ENCODE measurements around the gene CAMK1D. TPM values are rescaled to one million over a fixed set of nuclear protein-coding genes. Genes with fewer than 3 reads are reported as not detected.

The CAMK1D gene
- total RNA-seq, 6 experiments from 2014 or later, result 0.34 to 1.4 (median 0.43) TPM

DNA sequence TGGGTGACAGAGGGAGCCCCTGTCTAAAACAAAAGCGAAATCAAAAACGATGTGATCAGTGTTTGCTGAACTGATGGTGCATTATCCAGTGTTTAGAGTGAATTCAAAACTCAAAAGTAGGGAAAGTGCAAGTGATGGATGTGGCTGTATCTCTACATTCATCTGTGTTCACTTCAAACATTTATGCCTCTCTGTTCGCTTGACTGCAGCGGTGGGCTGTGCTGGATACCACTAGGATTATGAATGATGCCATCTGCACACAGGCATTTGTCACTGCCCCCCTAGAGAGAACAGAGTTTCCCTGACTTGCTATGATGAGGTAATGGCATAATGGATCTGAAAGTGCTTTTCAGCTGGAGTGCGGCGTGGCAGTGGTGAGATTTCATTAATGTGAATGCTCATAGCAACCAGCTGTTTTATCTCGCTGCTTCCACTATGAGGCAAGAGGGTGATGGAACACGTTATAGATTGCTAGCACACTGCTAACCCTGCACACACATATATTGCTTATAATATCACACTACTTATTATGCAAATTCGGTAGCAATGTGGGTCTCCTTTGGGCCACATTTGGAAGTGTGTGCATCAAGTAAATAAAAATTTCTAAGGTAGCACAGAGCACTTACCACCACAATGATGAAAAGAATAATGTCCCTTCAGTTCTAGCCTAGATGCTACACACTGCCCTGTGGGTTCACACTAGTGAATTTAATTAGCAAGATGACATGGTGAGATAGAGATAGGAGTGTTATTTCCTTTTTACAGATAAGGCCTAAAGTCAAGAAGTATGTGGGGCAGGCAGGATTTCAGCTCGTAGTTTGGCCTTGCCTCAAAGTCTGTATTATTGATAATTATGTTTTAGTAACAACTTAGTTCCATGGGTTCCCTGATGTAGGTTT is 164.7 kb downstream of the CAMK1D start:
- Mint-ChIP-seq H3K4me1 (ENCODE audit: low read depth) (no peaks in the 10 kb centered on the region; the same call in 1 of the 2 replicates), H3K27me3 (ENCODE audit: insufficient read depth) (peaks cover 4% of the 10 kb centered on the region), H3K36me3 (ENCODE audit: low read depth) (no peaks in the 10 kb centered on the region), H3K9me3 (no peaks in the 10 kb centered on the region; the same call in 1 of the 2 replicates), H3K4me3 (no peak overlapping the region), H3K27ac (no peak overlapping the region)
- DNase-seq, result no peak
- TF ChIP-seq, protein P1, sequence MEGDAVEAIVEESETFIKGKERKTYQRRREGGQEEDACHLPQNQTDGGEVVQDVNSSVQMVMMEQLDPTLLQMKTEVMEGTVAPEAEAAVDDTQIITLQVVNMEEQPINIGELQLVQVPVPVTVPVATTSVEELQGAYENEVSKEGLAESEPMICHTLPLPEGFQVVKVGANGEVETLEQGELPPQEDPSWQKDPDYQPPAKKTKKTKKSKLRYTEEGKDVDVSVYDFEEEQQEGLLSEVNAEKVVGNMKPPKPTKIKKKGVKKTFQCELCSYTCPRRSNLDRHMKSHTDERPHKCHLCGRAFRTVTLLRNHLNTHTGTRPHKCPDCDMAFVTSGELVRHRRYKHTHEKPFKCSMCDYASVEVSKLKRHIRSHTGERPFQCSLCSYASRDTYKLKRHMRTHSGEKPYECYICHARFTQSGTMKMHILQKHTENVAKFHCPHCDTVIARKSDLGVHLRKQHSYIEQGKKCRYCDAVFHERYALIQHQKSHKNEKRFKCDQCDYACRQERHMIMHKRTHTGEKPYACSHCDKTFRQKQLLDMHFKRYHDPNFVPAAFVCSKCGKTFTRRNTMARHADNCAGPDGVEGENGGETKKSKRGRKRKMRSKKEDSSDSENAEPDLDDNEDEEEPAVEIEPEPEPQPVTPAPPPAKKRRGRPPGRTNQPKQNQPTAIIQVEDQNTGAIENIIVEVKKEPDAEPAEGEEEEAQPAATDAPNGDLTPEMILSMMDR (IDR thresholded peaks at IDR 0.05), result no peak

DNA sequence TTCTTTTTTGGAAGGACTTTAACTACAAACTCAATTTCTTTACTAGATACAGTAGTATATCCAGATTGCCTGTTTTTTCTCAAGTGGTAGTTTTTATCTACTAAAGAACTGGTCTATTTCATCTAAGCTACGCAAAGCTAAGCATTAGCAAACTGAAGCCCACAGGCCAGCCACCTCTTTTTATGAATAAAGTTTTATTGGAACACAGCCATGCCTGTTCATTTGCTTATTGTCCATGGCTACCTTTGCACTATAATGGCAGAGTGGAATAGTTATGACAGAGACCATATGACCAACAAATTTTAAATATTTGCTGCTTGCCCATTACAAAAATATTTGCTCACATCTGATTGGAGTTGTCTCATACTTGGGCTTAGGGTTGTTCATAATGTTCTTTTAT is 168.7 kb downstream of the CAMK1D start:
- H3K36me3 Mint-ChIP-seq (ENCODE audit: low read depth), result no peaks in the 10 kb centered on the region
- H3K27ac Mint-ChIP-seq, result no peak overlapping the region
- H3K4me1 Mint-ChIP-seq (ENCODE audit: low read depth), result no peaks in the 10 kb centered on the region
- no peak overlapping the region for H3K4me3 Mint-ChIP-seq
- no peak for DNase-seq
- peaks cover under 1% of the 10 kb centered on the region; the same call in 1 of the 2 replicates for H3K27me3 Mint-ChIP-seq (ENCODE audit: insufficient read depth)
- H3K9me3 Mint-ChIP-seq, result peaks cover 10% of the 10 kb centered on the region
- TF ChIP-seq, protein P1 (IDR thresholded peaks at IDR 0.05), result no peak

- H3K27me3 Mint-ChIP-seq (ENCODE audit: insufficient read depth), result no peaks in the 10 kb centered on the region
- H3K36me3 Mint-ChIP-seq (ENCODE audit: low read depth), result 0 out of 2 replicates have a peak, but pooled peaks cover 7% of the 10 kb centered on the region
- peaks cover 31% of the 10 kb centered on the region for H3K9me3 Mint-ChIP-seq
- TF ChIP-seq, protein P1 (IDR thresholded peaks at IDR 0.05), result no peak
- H3K4me1 Mint-ChIP-seq (ENCODE audit: low read depth), result no peaks in the 10 kb centered on the region
- no peak overlapping the region for H3K27ac Mint-ChIP-seq
- no peak overlapping the region for H3K4me3 Mint-ChIP-seq
- DNase-seq, result no peak
These were observed 172.1 kb downstream of the CAMK1D start for GRCh38 chr10:12521423-12521822.

DNA sequence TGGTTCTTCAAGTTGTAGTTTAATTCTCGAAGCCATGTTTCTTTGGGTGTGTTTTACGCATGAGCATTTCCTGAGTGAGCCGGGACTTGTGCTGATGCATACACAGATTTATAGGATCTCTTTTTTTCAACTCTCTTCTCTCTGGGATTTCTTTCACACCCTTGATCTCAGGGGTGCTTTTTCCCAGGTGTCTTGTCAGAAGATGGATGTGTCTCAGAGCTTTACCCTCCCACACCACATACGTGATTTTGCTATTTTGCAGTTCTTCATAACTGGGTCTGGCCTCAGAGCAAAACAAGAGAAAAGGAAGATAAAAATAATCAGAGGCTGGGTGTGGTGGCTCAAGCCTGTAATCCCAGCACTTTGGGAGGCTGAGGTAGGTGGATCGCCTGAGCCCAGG is 177.0 kb downstream of the CAMK1D start:
- H3K4me1 Mint-ChIP-seq (ENCODE audit: low read depth), result no peaks in the 10 kb centered on the region
- no peak overlapping the region for H3K4me3 Mint-ChIP-seq
- 0 out of 2 replicates have a peak, but pooled peaks cover 8% of the 10 kb centered on the region for H3K36me3 Mint-ChIP-seq (ENCODE audit: low read depth)
- peaks cover 31% of the 10 kb centered on the region for H3K9me3 Mint-ChIP-seq
- H3K27ac Mint-ChIP-seq, result no peak overlapping the region
- TF ChIP-seq, protein P1 (IDR thresholded peaks at IDR 0.05), result no peak
- peaks cover 2% of the 10 kb centered on the region for H3K27me3 Mint-ChIP-seq (ENCODE audit: insufficient read depth)
- DNase-seq, result no peak

GRCh38 chr10:12529976-12530375 is 180.6 kb downstream of the CAMK1D start:
- no peak overlapping the region for H3K27ac Mint-ChIP-seq
- H3K4me1 Mint-ChIP-seq (ENCODE audit: low read depth), result no peaks in the 10 kb centered on the region
- DNase-seq, result no peak
- TF ChIP-seq, protein P1 (IDR thresholded peaks at IDR 0.05), result no peak
- H3K36me3 Mint-ChIP-seq (ENCODE audit: low read depth), result 0 out of 2 replicates have a peak, but pooled peaks cover 7% of the 10 kb centered on the region
- H3K27me3 Mint-ChIP-seq (ENCODE audit: insufficient read depth), result peaks cover 3% of the 10 kb centered on the region
- H3K9me3 Mint-ChIP-seq, result peaks cover 14% of the 10 kb centered on the region
- no peak overlapping the region for H3K4me3 Mint-ChIP-seq
